A673 (cell line): ENCODE results near the gene LRP1. TPM values are rescaled to one million over a fixed set of nuclear protein-coding genes. Genes with fewer than 3 reads are reported as not detected.

Experiments
- BruUV-seq: library from RNA; stranded (reverse); fragments of 400-500 nt; replicated peaks from 2 replicates; lab custom pipeline; 2021; lab: Mats Ljungman, UMichigan
- CTCF ChIA-PET: fragments of 300-600 bp; sonication (Branson Sonifier 250); formaldehyde crosslinking; loops from one replicate; lab custom pipeline; 2022; ENCODE audit warnings: antibody characterized with exemption; lab: Charles Lee
- POLR2A ChIA-PET: fragments of 300-600 bp; sonication (Branson Sonifier 250); formaldehyde crosslinking; loops from one replicate; lab custom pipeline; 2022; ENCODE audit warnings: antibody characterized with exemption; ENCODE audit not compliant: low non-redundant PET; lab: Charles Lee
- DNase-seq: peaks from one replicate; pipeline ENCODE4 v3.0.0-alpha.2; 2015; ENCODE audit warnings: low spot score
- H3K27ac ChIP-seq: fragments of 200-600 bp; sonication (generic); 2 replicates; pipeline ENCODE4 v1.5.1; 2016; ENCODE audit warnings: mixed run types, low read depth, mild to moderate bottlenecking, mixed read lengths, antibody characterized with exemption, low read length; ENCODE audit not compliant: poor library complexity, severe bottlenecking
- H3K27me3 ChIP-seq: fragments of 200-600 bp; sonication (generic); replicated peaks from 2 replicates; pipeline ENCODE4 v1.6.1; 2017; ENCODE audit warnings: mixed run types, low read depth, mild to moderate bottlenecking, mixed read lengths, antibody characterized with exemption, low read length; ENCODE audit not compliant: insufficient read depth, poor library complexity
- H3K36me3 ChIP-seq: fragments of 200-600 bp; sonication (generic); 2 replicates; pipeline ENCODE4 v1.6.1; 2016; ENCODE audit warnings: mixed run types, mild to moderate bottlenecking, mixed read lengths, antibody characterized with exemption, low read length; ENCODE audit not compliant: insufficient read depth, poor library complexity, severe bottlenecking
- H3K4me1 ChIP-seq: fragments of 200-600 bp; sonication (generic); 2 replicates; pipeline ENCODE4 v1.6.1; 2017; ENCODE audit warnings: mixed run types, mild to moderate bottlenecking, mixed read lengths, antibody characterized with exemption, low read length; ENCODE audit not compliant: insufficient read depth, poor library complexity, severe bottlenecking
- H3K4me3 ChIP-seq: fragments of 200-600 bp; sonication (generic); 2 replicates; pipeline ENCODE4 v1.5.1; 2016; ENCODE audit warnings: low read depth, mixed run types, mild to moderate bottlenecking, mixed read lengths, low read length; ENCODE audit not compliant: poor library complexity, severe bottlenecking
- H3K9me3 ChIP-seq: fragments of 200-600 bp; sonication (generic); 2 replicates; pipeline ENCODE4 v1.6.1; 2016; ENCODE audit warnings: mixed run types, low read depth, mild to moderate bottlenecking, mixed read lengths, antibody characterized with exemption, low read length; ENCODE audit not compliant: poor library complexity, severe bottlenecking
- CTCF ChIP-seq: fragments of 300-800, 200-600 bp; sonication (generic); conservative IDR thresholded peaks from 2 replicates; pipeline ENCODE4 v1.5.1; 2017; ENCODE audit warnings: low read depth, mild to moderate bottlenecking, antibody characterized with exemption, low read length, moderate library complexity, mixed read lengths
- EZH2 ChIP-seq: fragments of 200-600 bp; sonication (generic); IDR thresholded peaks from 2 replicates; pipeline ENCODE4 v1.6.1; 2017; ENCODE audit warnings: borderline replicate concordance, low read depth, mild to moderate bottlenecking, mixed read lengths, antibody characterized with exemption, low read length; ENCODE audit not compliant: poor library complexity, severe bottlenecking
- intact Hi-C: fragments of 100-400 bp; cut with micrococcal nuclease; formaldehyde crosslinking; loops from one replicate; pipeline ENCODE4 v1.10.0; 2022; ENCODE audit not compliant: unreplicated experiment
- total RNA-seq: library from RNA; stranded (reverse); gene quantifications from 2 replicates; pipeline ENCODE4 v1.2.3, GENCODE V29; 2021

The LRP1 gene
- total RNA-seq, 1 experiment from 2014 or later = 31.0 TPM

GRCh38 chr12:57160741-57161140, 32.5 kb downstream of the LRP1 start:
- intact Hi-C loops = no loop called here
- no peak for TF ChIP-seq EZH2
- no peak for TF ChIP-seq CTCF
- BruUV-seq = no TSS peak
- Histone ChIP-seq H3K4me1 (no peaks in the 10 kb centered on the region), H3K36me3 (no peaks in the 10 kb centered on the region), H3K4me3 (no peak overlapping the region), H3K27ac (no peak overlapping the region), H3K9me3 (no peaks in the 10 kb centered on the region), H3K27me3 (no peaks in the 10 kb centered on the region)
- DNase-seq = no peak
- CTCF ChIA-PET = interaction anchor here (0.6 kb wide), 1 partner anchor 29 kb away, joined by 3 read pairs; no protein-coding TSS in a partner anchor
- POLR2A ChIA-PET = no interaction called here

- CTCF ChIA-PET = no interaction called here
- intact Hi-C loops = no loop called here
- Histone ChIP-seq H3K4me1 (no peaks in the 10 kb centered on the region), H3K9me3 (no peaks in the 10 kb centered on the region), H3K36me3 (no peaks in the 10 kb centered on the region), H3K4me3 (no peak overlapping the region), H3K27me3 (no peaks in the 10 kb centered on the region), H3K27ac (no peak overlapping the region)
- POLR2A ChIA-PET = no interaction called here
- BruUV-seq = no TSS peak
- TF ChIP-seq EZH2 (no peak), CTCF (no peak)
- no peak for DNase-seq
Measured at GRCh38 chr12:57161491-57161890, 33.2 kb downstream of the LRP1 start.

GRCh38 chr12:57162553-57163125, 34.4 kb downstream of the LRP1 start:
- Histone ChIP-seq H3K27me3 (no peaks in the 10 kb centered on the region), H3K4me3 (no peak overlapping the region), H3K36me3 (no peaks in the 10 kb centered on the region), H3K4me1 (no peaks in the 10 kb centered on the region), H3K27ac (no peak overlapping the region), H3K9me3 (no peaks in the 10 kb centered on the region)
- ChIA-PET POLR2A (no interaction called here), CTCF (no interaction called here)
- intact Hi-C loops = no loop called here
- no peak for DNase-seq
- BruUV-seq = no TSS peak
- TF ChIP-seq EZH2 = no peak
- no peak for TF ChIP-seq CTCF
